GM12875 (cell line): Measurements from ENCODE around the gene NUP85.
"Not testable (repeated sequence)": the region's sequence is repeated elsewhere in the genome, so short reads cannot be mapped to it uniquely, and the experiment has no call there.

Experiments used
- H3K4me3 ChIP-seq: one replicate; pipeline ENCODE4 v1.5.1; 2011; ENCODE audit warnings: low read depth, low read length, control low read depth
- TF ChIP-seq, protein P1 (sequence below): IDR thresholded peaks from 2 replicates; pipeline ENCODE4 v1.5.1; 2011; ENCODE audit warnings: low read depth, mild to moderate bottlenecking, control low read depth, inconsistent platforms, low read length, moderate library complexity, borderline replicate concordance; ENCODE audit not compliant: insufficient read depth

Gene NUP85

DNA sequence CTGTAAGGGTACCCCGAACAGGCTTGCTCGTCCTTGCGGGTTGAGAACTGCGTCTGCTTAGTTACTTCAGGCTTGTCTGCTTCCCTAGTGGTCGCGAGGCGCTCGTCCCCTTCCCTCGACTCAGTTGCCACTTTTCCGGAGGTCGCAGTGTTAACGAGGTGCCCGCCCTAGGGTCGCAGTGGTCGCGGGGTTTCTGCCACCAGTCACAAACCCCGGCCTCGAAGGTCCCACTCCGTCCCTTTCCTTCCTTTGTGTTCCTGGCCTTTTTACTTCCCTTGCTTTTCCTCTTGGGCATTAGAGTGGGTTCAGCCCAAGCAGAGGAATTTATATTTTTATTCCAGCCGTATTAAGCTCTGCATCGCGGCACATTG lies 299 bp downstream of the NUP85 start:
- peak overlapping the region; percentile 79 for H3K4me3 ChIP-seq
- TF ChIP-seq, protein P1, sequence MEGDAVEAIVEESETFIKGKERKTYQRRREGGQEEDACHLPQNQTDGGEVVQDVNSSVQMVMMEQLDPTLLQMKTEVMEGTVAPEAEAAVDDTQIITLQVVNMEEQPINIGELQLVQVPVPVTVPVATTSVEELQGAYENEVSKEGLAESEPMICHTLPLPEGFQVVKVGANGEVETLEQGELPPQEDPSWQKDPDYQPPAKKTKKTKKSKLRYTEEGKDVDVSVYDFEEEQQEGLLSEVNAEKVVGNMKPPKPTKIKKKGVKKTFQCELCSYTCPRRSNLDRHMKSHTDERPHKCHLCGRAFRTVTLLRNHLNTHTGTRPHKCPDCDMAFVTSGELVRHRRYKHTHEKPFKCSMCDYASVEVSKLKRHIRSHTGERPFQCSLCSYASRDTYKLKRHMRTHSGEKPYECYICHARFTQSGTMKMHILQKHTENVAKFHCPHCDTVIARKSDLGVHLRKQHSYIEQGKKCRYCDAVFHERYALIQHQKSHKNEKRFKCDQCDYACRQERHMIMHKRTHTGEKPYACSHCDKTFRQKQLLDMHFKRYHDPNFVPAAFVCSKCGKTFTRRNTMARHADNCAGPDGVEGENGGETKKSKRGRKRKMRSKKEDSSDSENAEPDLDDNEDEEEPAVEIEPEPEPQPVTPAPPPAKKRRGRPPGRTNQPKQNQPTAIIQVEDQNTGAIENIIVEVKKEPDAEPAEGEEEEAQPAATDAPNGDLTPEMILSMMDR, result 0 out of 2 replicates have a peak, but pooled peaks have one; percentile 13

DNA sequence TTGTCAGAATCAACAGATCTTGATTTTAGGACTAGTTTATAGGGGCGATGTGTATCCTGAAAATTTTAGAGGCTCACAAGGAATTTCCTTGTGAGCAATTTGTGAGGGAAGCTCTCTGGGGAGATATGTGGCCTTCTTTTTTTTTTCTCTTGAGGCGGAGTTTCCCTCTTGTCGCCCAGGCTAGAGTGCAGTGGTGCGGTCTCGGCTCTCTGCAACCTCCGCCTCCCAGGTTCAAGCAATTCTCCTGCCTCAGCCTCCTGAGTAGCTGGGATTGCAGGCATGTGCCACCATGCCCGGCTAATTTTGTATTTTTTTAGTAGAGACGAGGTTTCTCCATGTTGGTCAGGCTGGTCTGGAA lies 1.6 kb downstream of the NUP85 start:
- H3K4me3 ChIP-seq, result not testable (repeated sequence)

DNA sequence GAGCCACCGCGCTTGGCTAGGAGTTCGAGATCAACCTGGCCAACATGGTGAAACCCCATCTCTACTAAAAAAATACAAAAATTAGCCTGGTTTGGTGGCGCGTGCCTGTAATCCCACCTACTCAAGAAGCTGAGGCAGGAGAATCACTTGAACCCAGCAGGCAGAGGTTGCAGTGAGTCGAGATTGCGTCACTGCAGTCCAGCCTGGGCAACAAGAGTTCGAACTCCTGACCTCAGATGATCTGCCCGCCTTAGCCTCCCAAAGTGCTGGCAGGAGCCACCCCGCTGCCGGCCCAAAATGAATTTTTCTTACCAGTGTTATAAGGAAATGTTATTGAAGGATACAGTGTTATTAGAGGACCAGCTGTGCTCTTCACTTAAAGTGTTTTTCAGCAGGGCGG lies 2.3 kb downstream of the NUP85 start:
- no peak overlapping the region for H3K4me3 ChIP-seq
- TF ChIP-seq, protein P1, result no peak

DNA sequence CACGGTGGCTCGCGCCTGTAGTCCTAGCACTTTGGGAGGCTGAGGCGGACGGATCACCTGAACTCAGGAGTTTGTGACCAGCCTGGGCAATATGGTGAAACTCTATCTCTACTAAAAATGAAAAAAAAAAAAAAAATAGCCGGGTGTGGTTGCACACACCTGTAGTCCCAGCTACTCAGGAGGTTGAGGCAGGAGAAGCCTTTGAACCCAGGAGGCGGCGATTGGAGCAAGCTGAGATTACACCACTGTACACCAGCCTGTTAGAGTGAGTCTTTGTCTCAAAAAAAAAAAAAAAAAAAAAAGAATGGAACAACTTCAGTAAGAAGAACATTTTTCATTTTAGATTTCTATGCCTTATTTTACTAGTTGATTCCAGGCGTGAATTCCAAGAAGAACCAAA lies 2.7 kb downstream of the NUP85 start:
- no peak overlapping the region for H3K4me3 ChIP-seq
- TF ChIP-seq, protein P1, result no peak

DNA sequence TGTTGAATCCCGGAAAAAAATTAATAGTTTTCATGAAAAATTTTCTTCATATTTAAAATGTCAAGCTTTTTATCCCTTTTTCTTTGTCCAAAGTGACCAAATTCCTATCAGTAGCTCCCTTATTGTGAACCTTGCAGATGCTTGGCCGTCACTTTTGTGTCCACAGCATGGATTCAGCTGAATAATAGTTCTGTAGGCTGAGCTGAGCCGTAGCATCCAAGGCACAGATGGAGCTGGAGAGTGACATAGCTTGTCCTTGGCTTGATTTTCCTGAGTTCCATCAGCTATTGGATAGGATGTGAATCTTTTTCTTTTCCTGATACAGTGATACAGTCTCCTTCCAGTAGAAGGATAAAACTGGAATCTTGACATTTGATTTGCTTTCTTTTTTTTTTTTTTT lies 3.6 kb downstream of the NUP85 start:
- no peak overlapping the region for H3K4me3 ChIP-seq

DNA sequence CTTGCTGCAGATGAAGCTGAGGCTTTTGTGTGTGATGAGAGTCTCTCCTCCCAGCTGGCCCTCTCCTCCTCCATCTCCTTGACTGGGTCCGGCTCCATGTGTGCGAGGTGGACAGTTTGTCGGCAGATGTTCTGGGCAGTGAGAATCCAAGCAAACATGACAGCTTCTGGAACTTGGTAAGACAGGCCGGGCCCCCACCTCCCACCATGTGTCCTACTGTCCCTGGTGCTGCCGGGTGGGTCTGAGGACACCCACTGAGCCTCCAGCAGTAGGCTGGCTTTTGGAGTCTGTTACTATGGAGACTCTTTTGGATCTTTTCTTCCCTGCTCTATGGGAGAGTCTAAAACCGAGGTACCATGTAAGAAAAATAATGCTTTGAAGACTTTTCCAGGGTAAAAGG lies 12.7 kb downstream of the NUP85 start:
- no peak overlapping the region for H3K4me3 ChIP-seq
- TF ChIP-seq, protein P1, result no peak

More for the DNA sequence above, 3.6 kb downstream of the NUP85 start:
- TF ChIP-seq, protein P1, result no peak

DNA sequence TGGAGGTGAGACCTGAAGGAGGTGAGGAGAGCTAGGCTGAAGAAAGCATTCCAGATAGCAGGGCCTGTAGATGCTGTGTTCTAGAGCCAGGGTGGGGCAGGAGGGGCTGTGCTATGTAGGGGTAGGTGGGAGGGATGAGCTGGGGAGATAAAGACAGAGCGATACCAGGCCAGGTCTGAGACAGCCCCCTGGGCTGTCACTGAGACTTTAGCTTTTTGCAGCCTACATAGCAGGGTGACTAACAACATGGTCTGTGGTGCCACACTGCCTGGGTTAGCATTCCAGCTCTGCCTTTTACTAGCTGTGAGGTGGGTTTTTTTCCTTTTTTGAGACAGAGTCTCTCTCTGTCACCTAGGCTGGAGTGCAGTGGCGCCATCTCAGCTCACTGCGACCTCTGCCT lies 14.3 kb downstream of the NUP85 start:
- TF ChIP-seq, protein P1, result no peak

DNA sequence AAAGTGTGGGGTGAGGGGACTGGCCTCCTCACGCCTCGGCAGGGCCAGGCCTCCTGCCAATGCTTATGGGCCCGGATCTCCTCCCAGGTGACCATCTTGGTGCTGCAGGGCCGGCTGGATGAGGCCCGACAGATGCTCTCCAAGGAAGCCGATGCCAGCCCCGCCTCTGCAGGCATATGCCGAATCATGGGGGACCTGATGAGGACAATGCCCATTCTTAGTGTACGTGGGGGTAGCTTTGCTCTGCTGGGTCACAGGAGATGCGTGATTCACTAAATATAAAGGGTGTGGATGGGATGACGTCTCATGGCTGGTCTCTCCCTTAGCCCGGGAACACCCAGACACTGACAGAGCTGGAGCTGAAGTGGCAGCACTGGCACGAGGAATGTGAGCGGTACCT lies 19.5 kb downstream of the NUP85 start:
- H3K4me3 ChIP-seq, result no peak overlapping the region
- TF ChIP-seq, protein P1, result no peak

More for the DNA sequence above, 14.3 kb downstream of the NUP85 start:
- H3K4me3 ChIP-seq, result no peak overlapping the region
